PFSK-1 (cell line): ENCODE measurements around the gene CACNA1A.

Experiments used
- FOXP2 ChIP-seq: optimal IDR thresholded peaks from 2 replicates; pipeline ENCODE3; 2011; ENCODE audit warnings: borderline replicate concordance, control low read depth, inconsistent platforms; ENCODE audit not compliant: insufficient read depth; ENCODE audit errors: extremely low read length, extremely low read depth
- POLR2AphosphoS5 ChIP-seq: IDR thresholded peaks from 2 replicates; pipeline ENCODE4 v1.6.1; 2012; ENCODE audit warnings: low read depth, mild to moderate bottlenecking, control low read depth, low read length, moderate library complexity
- SIN3A ChIP-seq: IDR thresholded peaks from 2 replicates; pipeline ENCODE4 v1.6.1; 2012; ENCODE audit warnings: mild to moderate bottlenecking, low read length, moderate library complexity, borderline replicate concordance; ENCODE audit not compliant: insufficient read depth
- TAF1 ChIP-seq: IDR thresholded peaks from 2 replicates; pipeline ENCODE4 v1.6.1; 2012; ENCODE audit warnings: low read length, control low read depth, borderline replicate concordance; ENCODE audit not compliant: insufficient read depth
- TF ChIP-seq, protein P1 (sequence below), 2 experiments: IDR thresholded peaks; 2 replicates each; pipeline versions ENCODE4 v1.6.1 to v1.8.0; 2011 to 2012; ENCODE audit warnings: low read depth in 2 of 2, low read length in 2 of 2, control low read depth in 1 of 2, inconsistent platforms in 1 of 2, mild to moderate bottlenecking in 1 of 2, moderate library complexity in 1 of 2; ENCODE audit not compliant: insufficient read depth in 1 of 2

DNA sequence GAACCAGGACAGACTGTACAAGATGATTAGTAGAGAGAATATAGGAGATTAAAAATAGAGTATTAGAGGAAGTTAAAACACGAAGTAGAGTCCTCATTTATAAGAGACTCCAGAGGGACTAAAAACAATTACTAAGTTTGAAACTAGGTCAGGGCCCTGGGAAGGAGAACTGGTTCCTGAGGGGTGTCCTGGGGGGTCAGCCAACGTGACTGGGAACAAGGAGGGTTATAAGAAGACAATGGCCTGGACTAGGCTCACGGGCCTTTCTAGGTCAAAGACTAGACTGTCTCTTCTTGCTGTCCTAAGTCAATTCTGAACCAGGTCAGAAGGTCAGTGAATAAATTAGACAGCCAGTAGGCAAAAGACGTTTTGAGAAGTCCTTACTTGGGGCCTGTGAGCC is 190.8 kb downstream of the CACNA1A start:
- TF ChIP-seq POLR2AphosphoS5 (no peak), FOXP2 (no peak), SIN3A (no peak), TAF1 (no peak)
- TF ChIP-seq, protein P1, sequence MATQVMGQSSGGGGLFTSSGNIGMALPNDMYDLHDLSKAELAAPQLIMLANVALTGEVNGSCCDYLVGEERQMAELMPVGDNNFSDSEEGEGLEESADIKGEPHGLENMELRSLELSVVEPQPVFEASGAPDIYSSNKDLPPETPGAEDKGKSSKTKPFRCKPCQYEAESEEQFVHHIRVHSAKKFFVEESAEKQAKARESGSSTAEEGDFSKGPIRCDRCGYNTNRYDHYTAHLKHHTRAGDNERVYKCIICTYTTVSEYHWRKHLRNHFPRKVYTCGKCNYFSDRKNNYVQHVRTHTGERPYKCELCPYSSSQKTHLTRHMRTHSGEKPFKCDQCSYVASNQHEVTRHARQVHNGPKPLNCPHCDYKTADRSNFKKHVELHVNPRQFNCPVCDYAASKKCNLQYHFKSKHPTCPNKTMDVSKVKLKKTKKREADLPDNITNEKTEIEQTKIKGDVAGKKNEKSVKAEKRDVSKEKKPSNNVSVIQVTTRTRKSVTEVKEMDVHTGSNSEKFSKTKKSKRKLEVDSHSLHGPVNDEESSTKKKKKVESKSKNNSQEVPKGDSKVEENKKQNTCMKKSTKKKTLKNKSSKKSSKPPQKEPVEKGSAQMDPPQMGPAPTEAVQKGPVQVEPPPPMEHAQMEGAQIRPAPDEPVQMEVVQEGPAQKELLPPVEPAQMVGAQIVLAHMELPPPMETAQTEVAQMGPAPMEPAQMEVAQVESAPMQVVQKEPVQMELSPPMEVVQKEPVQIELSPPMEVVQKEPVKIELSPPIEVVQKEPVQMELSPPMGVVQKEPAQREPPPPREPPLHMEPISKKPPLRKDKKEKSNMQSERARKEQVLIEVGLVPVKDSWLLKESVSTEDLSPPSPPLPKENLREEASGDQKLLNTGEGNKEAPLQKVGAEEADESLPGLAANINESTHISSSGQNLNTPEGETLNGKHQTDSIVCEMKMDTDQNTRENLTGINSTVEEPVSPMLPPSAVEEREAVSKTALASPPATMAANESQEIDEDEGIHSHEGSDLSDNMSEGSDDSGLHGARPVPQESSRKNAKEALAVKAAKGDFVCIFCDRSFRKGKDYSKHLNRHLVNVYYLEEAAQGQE (IDR thresholded peaks at IDR 0.05; ENCODE audit: insufficient read depth in 1 of 2, low read depth in 2 of 2, low read length in 2 of 2): no peak
